MM.1S (cell line): ENCODE measurements around the gene ATP2B2.

Experiments
- EZH2 ChIP-seq: fragments of 300-600 bp; sonication (generic); optimal IDR thresholded peaks from 2 replicates; pipeline ENCODE3; 2017; ENCODE audit warnings: low read depth, mild to moderate bottlenecking, antibody characterized with exemption, low read length, mixed read lengths
- TF ChIP-seq, protein P1 (sequence below): fragments of 300-600 bp; sonication (generic); IDR thresholded peaks from 2 replicates; pipeline ENCODE4 v1.5.1; 2016; ENCODE audit warnings: antibody characterized with exemption, low read length, mixed read lengths

GRCh38 chr3:10349801-10350200, 155.6 kb downstream of the ATP2B2 start:
- TF ChIP-seq, protein P1, sequence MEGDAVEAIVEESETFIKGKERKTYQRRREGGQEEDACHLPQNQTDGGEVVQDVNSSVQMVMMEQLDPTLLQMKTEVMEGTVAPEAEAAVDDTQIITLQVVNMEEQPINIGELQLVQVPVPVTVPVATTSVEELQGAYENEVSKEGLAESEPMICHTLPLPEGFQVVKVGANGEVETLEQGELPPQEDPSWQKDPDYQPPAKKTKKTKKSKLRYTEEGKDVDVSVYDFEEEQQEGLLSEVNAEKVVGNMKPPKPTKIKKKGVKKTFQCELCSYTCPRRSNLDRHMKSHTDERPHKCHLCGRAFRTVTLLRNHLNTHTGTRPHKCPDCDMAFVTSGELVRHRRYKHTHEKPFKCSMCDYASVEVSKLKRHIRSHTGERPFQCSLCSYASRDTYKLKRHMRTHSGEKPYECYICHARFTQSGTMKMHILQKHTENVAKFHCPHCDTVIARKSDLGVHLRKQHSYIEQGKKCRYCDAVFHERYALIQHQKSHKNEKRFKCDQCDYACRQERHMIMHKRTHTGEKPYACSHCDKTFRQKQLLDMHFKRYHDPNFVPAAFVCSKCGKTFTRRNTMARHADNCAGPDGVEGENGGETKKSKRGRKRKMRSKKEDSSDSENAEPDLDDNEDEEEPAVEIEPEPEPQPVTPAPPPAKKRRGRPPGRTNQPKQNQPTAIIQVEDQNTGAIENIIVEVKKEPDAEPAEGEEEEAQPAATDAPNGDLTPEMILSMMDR: no peak
- TF ChIP-seq EZH2: no peak
